Osteoblast (primary cell): ENCODE measurements around the gene CASP1. TPM values are rescaled to one million over a fixed set of nuclear protein-coding genes. Genes with fewer than 3 reads are reported as not detected.
"Not testable (repeated sequence)": the region's sequence is repeated elsewhere in the genome, so short reads cannot be mapped to it uniquely, and the experiment has no call there.

Experiments
- DNase-seq: peaks from one replicate; pipeline ENCODE4 v3.0.0; 2011; ENCODE audit warnings: low spot score, mixed read lengths; ENCODE audit not compliant: insufficient read length; ENCODE audit errors: missing footprints
- H2AFZ ChIP-seq: 2 replicates; pipeline ENCODE4 v1.6.0; 2011; ENCODE audit warnings: mild to moderate bottlenecking, low read length
- H3K27ac ChIP-seq: 2 replicates; pipeline ENCODE4 v1.5.1; 2011; ENCODE audit warnings: mild to moderate bottlenecking, low read depth, low read length, moderate library complexity
- H3K27me3 ChIP-seq: 2 replicates; pipeline ENCODE4 v1.6.0; 2012; ENCODE audit warnings: mild to moderate bottlenecking, control low read depth, inconsistent platforms, low read length, moderate library complexity; ENCODE audit not compliant: insufficient read depth
- H3K36me3 ChIP-seq: 2 replicates; pipeline ENCODE4 v1.5.1; 2011; ENCODE audit warnings: mild to moderate bottlenecking, low read length, control low read depth, moderate library complexity; ENCODE audit not compliant: insufficient read depth
- H3K4me1 ChIP-seq: 2 replicates; pipeline ENCODE4 v1.5.1; 2011; ENCODE audit warnings: mild to moderate bottlenecking, low read length, control low read depth, moderate library complexity; ENCODE audit not compliant: insufficient read depth
- H3K4me2 ChIP-seq: 2 replicates; pipeline ENCODE4 v1.6.0; 2011; ENCODE audit warnings: mild to moderate bottlenecking, low read length; ENCODE audit not compliant: insufficient read depth
- H3K4me3 ChIP-seq: fragments of 200-600 bp; sonication (generic); 3 replicates; pipeline ENCODE4 v1.5.1; 2012; ENCODE audit warnings: mild to moderate bottlenecking, low read length, inconsistent platforms; ENCODE audit not compliant: insufficient read depth
- H3K79me2 ChIP-seq: 2 replicates; pipeline ENCODE4 v1.6.0; 2012; ENCODE audit warnings: mild to moderate bottlenecking, low read length, control low read depth, inconsistent platforms; ENCODE audit not compliant: insufficient read depth
- H3K9me3 ChIP-seq: 2 replicates; pipeline ENCODE4 v1.5.1; 2011; ENCODE audit warnings: low read depth, low read length, control low read depth
- H4K20me1 ChIP-seq: 2 replicates; pipeline ENCODE4 v1.6.0; 2012; ENCODE audit warnings: mild to moderate bottlenecking, low read length, control low read depth; ENCODE audit not compliant: insufficient read depth
- CTCF ChIP-seq: IDR thresholded peaks from 2 replicates; pipeline ENCODE4 v1.5.1; 2011; ENCODE audit warnings: mild to moderate bottlenecking, low read depth, low read length, moderate library complexity; ENCODE audit errors: extremely low read depth
- total RNA-seq: library from RNA; depleted of rRNA; stranded (reverse); fragments of >200 nt; gene quantifications from 2 replicates; pipeline ENCODE4 v1.2.3, GENCODE V29; 2012

Gene CASP1
- total RNA-seq, 1 donor, result 14.1 TPM

- Histone ChIP-seq H3K4me2 (no peak overlapping the region), H3K27ac (no peak overlapping the region), H3K79me2 (no peaks in the 10 kb centered on the region), H3K9me3 (no peaks in the 10 kb centered on the region), H4K20me1 (no peaks in the 10 kb centered on the region), H3K27me3 (no peaks in the 10 kb centered on the region), H3K4me3 (no peak overlapping the region), H2AFZ (no peak overlapping the region), H3K4me1 (no peaks in the 10 kb centered on the region), H3K36me3 (no peaks in the 10 kb centered on the region)
- no peak for TF ChIP-seq CTCF
- no peak for DNase-seq
Measured at GRCh38 chr11:105070306-105070705, 35.4 kb upstream of the CASP1 start.

GRCh38 chr11:105069749-105070148 lies 34.8 kb upstream of the CASP1 start:
- H3K27ac ChIP-seq, H2AFZ ChIP-seq, H4K20me1 ChIP-seq, H3K4me3 ChIP-seq, H3K36me3 ChIP-seq, DNase-seq, H3K79me2 ChIP-seq, H3K9me3 ChIP-seq, H3K4me2 ChIP-seq, H3K4me1 ChIP-seq, H3K27me3 ChIP-seq: not testable (repeated sequence)

- H3K4me1 ChIP-seq, result not testable (repeated sequence)
Measured at GRCh38 chr11:105063245-105063941, 28.4 kb upstream of the CASP1 start.

GRCh38 chr11:105057432-105057831 lies 22.5 kb upstream of the CASP1 start:
- no peaks in the 10 kb centered on the region for H3K36me3 ChIP-seq
- DNase-seq, result no peak
- no peaks in the 10 kb centered on the region for H3K79me2 ChIP-seq
- H3K4me3 ChIP-seq, result no peak overlapping the region
- no peaks in the 10 kb centered on the region for H3K27me3 ChIP-seq
- H3K4me2 ChIP-seq, result no peak overlapping the region
- H3K4me1 ChIP-seq, result no peaks in the 10 kb centered on the region
- no peak overlapping the region for H3K27ac ChIP-seq
- no peaks in the 10 kb centered on the region for H4K20me1 ChIP-seq
- no peaks in the 10 kb centered on the region for H3K9me3 ChIP-seq
- H2AFZ ChIP-seq, result no peak overlapping the region
- no peak for TF ChIP-seq CTCF

More at GRCh38 chr11:105063245-105063941, 28.4 kb upstream of the CASP1 start:
- not testable (repeated sequence) for H3K4me3 ChIP-seq, DNase-seq, H3K27ac ChIP-seq, H3K9me3 ChIP-seq, H3K79me2 ChIP-seq, H3K36me3 ChIP-seq, H3K4me2 ChIP-seq, H4K20me1 ChIP-seq, H3K27me3 ChIP-seq
- peak overlapping the region; percentile 65 for H2AFZ ChIP-seq

- Histone ChIP-seq H3K4me1 (no peaks in the 10 kb centered on the region), H3K4me2 (no peak overlapping the region), H4K20me1 (no peaks in the 10 kb centered on the region), H3K9me3 (no peaks in the 10 kb centered on the region), H3K27me3 (no peaks in the 10 kb centered on the region), H3K36me3 (no peaks in the 10 kb centered on the region), H3K79me2 (no peaks in the 10 kb centered on the region), H3K4me3 (no peak overlapping the region), H2AFZ (no peak overlapping the region), H3K27ac (no peak overlapping the region)
- DNase-seq, result no peak
- no peak for TF ChIP-seq CTCF
Measured at GRCh38 chr11:105056446-105056845, 21.5 kb upstream of the CASP1 start.
